ENCODE measurements around the gene ZNF770. TPM values are rescaled to one million over a fixed set of nuclear protein-coding genes. Genes with fewer than 3 reads are reported as not detected.

Gene ZNF770
- total and polyA plus RNA-seq, 10 of the 15 experiments (the other 5 are each of a cell fraction or from before 2014, with no cell fraction given), result 1.8 to 118 (median 26.0) TPM

GRCh38 chr15:34969340-34970097 is 18.6 kb downstream of the ZNF770 start, which contains the start of gene AQR (continued):
- TF ChIP-seq RUNX3 (IDR thresholded peaks at IDR 0.05; ENCODE audit: low read length) (peak; percentile 42; the same call in 1 of the 2 replicates), ESRRA (IDR thresholded peaks at IDR 0.05; ENCODE audit: low read length) (no peak; the same call in 1 of the 2 replicates), KAT2A (conservative IDR thresholded peaks at IDR 0.05; ENCODE audit: control insufficient read depth, low read depth, low read length) (no peak), NFYA (IDR thresholded peaks at IDR 0.05; ENCODE audit: borderline replicate concordance, low read depth, low read length) (no peak), CHD2 (IDR thresholded peaks at IDR 0.05; ENCODE audit: borderline replicate concordance, low read depth, low read length) (peak; percentile 64), EED (IDR thresholded peaks at IDR 0.05; ENCODE audit: low read depth) (peak; percentile 69), ZNF274 (IDR thresholded peaks at IDR 0.05; ENCODE audit: insufficient read depth, insufficient read length) (no peak), SUZ12 (IDR thresholded peaks at IDR 0.05; ENCODE audit: unreplicated experiment) (no peak), TCF3 (IDR thresholded peaks at IDR 0.05; ENCODE audit: borderline replicate concordance, insufficient read depth, low read depth, low read length) (no peak), KLF5 (IDR thresholded peaks at IDR 0.05; ENCODE audit: partially characterized antibody) (peak; percentile 34), SREBF1 (IDR thresholded peaks at IDR 0.05; ENCODE audit: low read length) (0 out of 2 replicates have a peak, but pooled peaks have one; percentile 33), POLR2A (IDR thresholded peaks at IDR 0.05; ENCODE audit: low read depth, low read length) (peak; percentile 93), TCF12 (IDR thresholded peaks at IDR 0.05; ENCODE audit: low read depth, low read length) (no peak), ZNF24 (IDR thresholded peaks at IDR 0.05) (peak; percentile 73; the same call in 1 of the 2 replicates), GABPA (IDR thresholded peaks at IDR 0.05; ENCODE audit: low read depth) (peak; percentile 100), CBX3 (IDR thresholded peaks at IDR 0.05; ENCODE audit: borderline replicate concordance, low read depth) (no peak), ZNF622 (IDR thresholded peaks at IDR 0.05) (no peak), SMAD1 (IDR thresholded peaks at IDR 0.05; ENCODE audit: low read depth, partially characterized antibody) (peak; percentile 37), RFX5 (IDR thresholded peaks at IDR 0.05; ENCODE audit: low read depth, low read length) (no peak), MEF2A (IDR thresholded peaks at IDR 0.05; ENCODE audit: insufficient read depth, low read depth, low read length) (peak; percentile 70), JUNB (IDR thresholded peaks at IDR 0.05) (no peak; the same call in 1 of the 2 replicates), ZNF207 (IDR thresholded peaks at IDR 0.05; ENCODE audit: borderline replicate concordance) (peak; percentile 98), ETV6 (conservative IDR thresholded peaks at IDR 0.05 in 1 of 2, IDR thresholded peaks at IDR 0.05 in 1 of 2; ENCODE audit: borderline replicate concordance in 1 of 2, low read depth in 1 of 2) (peak in 1 of 2 experiments; percentile 52; a peak in 1 of 4 replicates), SRF (IDR thresholded peaks at IDR 0.05; ENCODE audit: low read depth in 2 of 2, low read length in 2 of 2) (peak in 1 of 2 experiments; percentile 89; a peak in 2 of 4 replicates), EGR1 (IDR thresholded peaks at IDR 0.05; ENCODE audit: borderline replicate concordance in 1 of 2, low read depth in 2 of 2, low read length in 2 of 2) (peak; percentile 40 to 57; a peak in 2 of 3 replicates)
- TF ChIP-seq, protein P1, sequence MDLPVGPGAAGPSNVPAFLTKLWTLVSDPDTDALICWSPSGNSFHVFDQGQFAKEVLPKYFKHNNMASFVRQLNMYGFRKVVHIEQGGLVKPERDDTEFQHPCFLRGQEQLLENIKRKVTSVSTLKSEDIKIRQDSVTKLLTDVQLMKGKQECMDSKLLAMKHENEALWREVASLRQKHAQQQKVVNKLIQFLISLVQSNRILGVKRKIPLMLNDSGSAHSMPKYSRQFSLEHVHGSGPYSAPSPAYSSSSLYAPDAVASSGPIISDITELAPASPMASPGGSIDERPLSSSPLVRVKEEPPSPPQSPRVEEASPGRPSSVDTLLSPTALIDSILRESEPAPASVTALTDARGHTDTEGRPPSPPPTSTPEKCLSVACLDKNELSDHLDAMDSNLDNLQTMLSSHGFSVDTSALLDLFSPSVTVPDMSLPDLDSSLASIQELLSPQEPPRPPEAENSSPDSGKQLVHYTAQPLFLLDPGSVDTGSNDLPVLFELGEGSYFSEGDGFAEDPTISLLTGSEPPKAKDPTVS (IDR thresholded peaks at IDR 0.05; ENCODE audit: low read depth, low read length), result 0 out of 2 replicates have a peak, but pooled peaks have one; percentile 44
- TF ChIP-seq, protein P2, sequence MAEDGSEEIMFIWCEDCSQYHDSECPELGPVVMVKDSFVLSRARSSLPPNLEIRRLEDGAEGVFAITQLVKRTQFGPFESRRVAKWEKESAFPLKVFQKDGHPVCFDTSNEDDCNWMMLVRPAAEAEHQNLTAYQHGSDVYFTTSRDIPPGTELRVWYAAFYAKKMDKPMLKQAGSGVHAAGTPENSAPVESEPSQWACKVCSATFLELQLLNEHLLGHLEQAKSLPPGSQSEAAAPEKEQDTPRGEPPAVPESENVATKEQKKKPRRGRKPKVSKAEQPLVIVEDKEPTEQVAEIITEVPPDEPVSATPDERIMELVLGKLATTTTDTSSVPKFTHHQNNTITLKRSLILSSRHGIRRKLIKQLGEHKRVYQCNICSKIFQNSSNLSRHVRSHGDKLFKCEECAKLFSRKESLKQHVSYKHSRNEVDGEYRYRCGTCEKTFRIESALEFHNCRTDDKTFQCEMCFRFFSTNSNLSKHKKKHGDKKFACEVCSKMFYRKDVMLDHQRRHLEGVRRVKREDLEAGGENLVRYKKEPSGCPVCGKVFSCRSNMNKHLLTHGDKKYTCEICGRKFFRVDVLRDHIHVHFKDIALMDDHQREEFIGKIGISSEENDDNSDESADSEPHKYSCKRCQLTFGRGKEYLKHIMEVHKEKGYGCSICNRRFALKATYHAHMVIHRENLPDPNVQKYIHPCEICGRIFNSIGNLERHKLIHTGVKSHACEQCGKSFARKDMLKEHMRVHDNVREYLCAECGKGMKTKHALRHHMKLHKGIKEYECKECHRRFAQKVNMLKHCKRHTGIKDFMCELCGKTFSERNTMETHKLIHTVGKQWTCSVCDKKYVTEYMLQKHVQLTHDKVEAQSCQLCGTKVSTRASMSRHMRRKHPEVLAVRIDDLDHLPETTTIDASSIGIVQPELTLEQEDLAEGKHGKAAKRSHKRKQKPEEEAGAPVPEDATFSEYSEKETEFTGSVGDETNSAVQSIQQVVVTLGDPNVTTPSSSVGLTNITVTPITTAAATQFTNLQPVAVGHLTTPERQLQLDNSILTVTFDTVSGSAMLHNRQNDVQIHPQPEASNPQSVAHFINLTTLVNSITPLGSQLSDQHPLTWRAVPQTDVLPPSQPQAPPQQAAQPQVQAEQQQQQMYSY (CRISPR knock-in tag; IDR thresholded peaks at IDR 0.05), result no peak

All from GM12878 (cell line).